ENCODE results near the gene MED7. TPM values are rescaled to one million over a fixed set of nuclear protein-coding genes. Genes with fewer than 3 reads are reported as not detected.

Gene MED7
- total and polyA plus RNA-seq, 9 donors: 9.5 to 13.4 (median 12.3) TPM

GRCh38 chr5:157143127-157143971, 684 bp upstream of the MED7 start:
- Histone ChIP-seq H3K4me3 (ENCODE audit: low read length) (peak overlapping the region; percentile 100), H3K9me3 (replicated peaks; ENCODE audit: control insufficient read depth, low read depth, low read length) (no peaks in the 10 kb centered on the region), H3K4me1 (ENCODE audit: control insufficient read depth, insufficient read depth, low read length) (peaks cover 17% of the 10 kb centered on the region), H3K27ac (ENCODE audit: low read length) (peak overlapping the region; percentile 97), H3K27me3 (ENCODE audit: control insufficient read depth, insufficient read depth, low read length) (no peaks in the 10 kb centered on the region), H3K36me3 (ENCODE audit: control insufficient read depth, insufficient read depth, low read length) (peaks cover 8% of the 10 kb centered on the region)
- 10% methylated on average over 16 of the region's 33 CpGs for WGBS (ENCODE audit: insufficient coverage)
- peak; percentile 70 for DNase-seq

- Histone ChIP-seq H3K9me3 (replicated peaks; ENCODE audit: control insufficient read depth, low read depth, low read length) (no peaks in the 10 kb centered on the region), H3K27me3 (ENCODE audit: control insufficient read depth, insufficient read depth, low read length) (no peaks in the 10 kb centered on the region), H3K4me1 (ENCODE audit: control insufficient read depth, insufficient read depth, low read length) (peaks cover 12% of the 10 kb centered on the region), H3K36me3 (ENCODE audit: control insufficient read depth, insufficient read depth, low read length) (peaks cover 15% of the 10 kb centered on the region), H3K4me3 (ENCODE audit: low read length) (no peak overlapping the region), H3K27ac (ENCODE audit: low read length) (no peak overlapping the region)
- DNase-seq: no peak
- 100% methylated on average over 1 of the region's 6 CpGs for WGBS (ENCODE audit: insufficient coverage)
Observed at GRCh38 chr5:157137691-157138090, 5.0 kb downstream of the MED7 start.

GRCh38 chr5:157132281-157132612, 10.4 kb downstream of the MED7 start:
- no peaks in the 10 kb centered on the region for H3K27me3 ChIP-seq (ENCODE audit: control insufficient read depth, insufficient read depth, low read length)
- WGBS (ENCODE audit: insufficient coverage): no CpG with 5 or more reads among the region's 1 CpG
- no peaks in the 10 kb centered on the region for H3K4me1 ChIP-seq (ENCODE audit: control insufficient read depth, insufficient read depth, low read length)
- no peaks in the 10 kb centered on the region for H3K9me3 ChIP-seq (replicated peaks; ENCODE audit: control insufficient read depth, low read depth, low read length)
- no peak overlapping the region for H3K27ac ChIP-seq (ENCODE audit: low read length)
- H3K4me3 ChIP-seq (ENCODE audit: low read length): no peak overlapping the region
- DNase-seq: no peak
- peaks cover under 1% of the 10 kb centered on the region for H3K36me3 ChIP-seq (ENCODE audit: control insufficient read depth, insufficient read depth, low read length)

GRCh38 chr5:157130925-157131324, 11.7 kb downstream of the MED7 start:
- Histone ChIP-seq H3K36me3 (ENCODE audit: control insufficient read depth, insufficient read depth, low read length) (no peaks in the 10 kb centered on the region), H3K9me3 (replicated peaks; ENCODE audit: control insufficient read depth, low read depth, low read length) (no peaks in the 10 kb centered on the region), H3K27me3 (ENCODE audit: control insufficient read depth, insufficient read depth, low read length) (no peaks in the 10 kb centered on the region), H3K4me1 (ENCODE audit: control insufficient read depth, insufficient read depth, low read length) (no peaks in the 10 kb centered on the region), H3K4me3 (ENCODE audit: low read length) (no peak overlapping the region), H3K27ac (ENCODE audit: low read length) (no peak overlapping the region)
- no peak for DNase-seq
- WGBS (ENCODE audit: insufficient coverage): no CpG with 5 or more reads among the region's 7 CpGs

- Histone ChIP-seq H3K27me3 (ENCODE audit: control insufficient read depth, insufficient read depth, low read length) (no peaks in the 10 kb centered on the region), H3K4me1 (ENCODE audit: control insufficient read depth, insufficient read depth, low read length) (no peaks in the 10 kb centered on the region), H3K27ac (ENCODE audit: low read length) (no peak overlapping the region), H3K9me3 (replicated peaks; ENCODE audit: control insufficient read depth, low read depth, low read length) (peaks cover 7% of the 10 kb centered on the region), H3K36me3 (ENCODE audit: control insufficient read depth, insufficient read depth, low read length) (no peaks in the 10 kb centered on the region), H3K4me3 (ENCODE audit: low read length) (no peak overlapping the region)
- DNase-seq: no peak
Observed at GRCh38 chr5:157121709-157122108, 21.0 kb downstream of the MED7 start.

- 33% methylated on average over 1 of the region's 1 CpG for WGBS (ENCODE audit: insufficient coverage)
- no peak overlapping the region for H3K27ac ChIP-seq (ENCODE audit: low read length)
- H3K9me3 ChIP-seq (replicated peaks; ENCODE audit: control insufficient read depth, low read depth, low read length): peaks cover 7% of the 10 kb centered on the region
- no peaks in the 10 kb centered on the region for H3K27me3 ChIP-seq (ENCODE audit: control insufficient read depth, insufficient read depth, low read length)
- H3K4me3 ChIP-seq (ENCODE audit: low read length): no peak overlapping the region
- H3K36me3 ChIP-seq (ENCODE audit: control insufficient read depth, insufficient read depth, low read length): no peaks in the 10 kb centered on the region
- DNase-seq: no peak
- no peaks in the 10 kb centered on the region for H3K4me1 ChIP-seq (ENCODE audit: control insufficient read depth, insufficient read depth, low read length)
Observed at GRCh38 chr5:157120102-157120501, 22.6 kb downstream of the MED7 start.

- Histone ChIP-seq H3K27ac (ENCODE audit: low read length) (no peak overlapping the region), H3K27me3 (ENCODE audit: control insufficient read depth, insufficient read depth, low read length) (no peaks in the 10 kb centered on the region), H3K4me1 (ENCODE audit: control insufficient read depth, insufficient read depth, low read length) (no peaks in the 10 kb centered on the region), H3K36me3 (ENCODE audit: control insufficient read depth, insufficient read depth, low read length) (no peaks in the 10 kb centered on the region), H3K9me3 (replicated peaks; ENCODE audit: control insufficient read depth, low read depth, low read length) (peaks cover 6% of the 10 kb centered on the region), H3K4me3 (ENCODE audit: low read length) (no peak overlapping the region)
- no peak for DNase-seq
- 100% methylated on average over 1 of the region's 6 CpGs for WGBS (ENCODE audit: insufficient coverage)
Observed at GRCh38 chr5:157116483-157116954, 26.1 kb downstream of the MED7 start.

GRCh38 chr5:157115502-157115901, 27.2 kb downstream of the MED7 start:
- Histone ChIP-seq H3K27me3 (ENCODE audit: control insufficient read depth, insufficient read depth, low read length) (no peaks in the 10 kb centered on the region), H3K4me3 (ENCODE audit: low read length) (no peak overlapping the region), H3K27ac (ENCODE audit: low read length) (no peak overlapping the region), H3K4me1 (ENCODE audit: control insufficient read depth, insufficient read depth, low read length) (no peaks in the 10 kb centered on the region), H3K9me3 (replicated peaks; ENCODE audit: control insufficient read depth, low read depth, low read length) (no peaks in the 10 kb centered on the region), H3K36me3 (ENCODE audit: control insufficient read depth, insufficient read depth, low read length) (no peaks in the 10 kb centered on the region)
- whole genome bisulfite sequencing (ENCODE audit: insufficient coverage): no CpG with 5 or more reads among the region's 1 CpG
- peak; percentile 9 for DNase-seq

- Histone ChIP-seq H3K4me1 (ENCODE audit: control insufficient read depth, insufficient read depth, low read length) (no peaks in the 10 kb centered on the region), H3K4me3 (ENCODE audit: low read length) (no peak overlapping the region), H3K36me3 (ENCODE audit: control insufficient read depth, insufficient read depth, low read length) (no peaks in the 10 kb centered on the region), H3K27ac (ENCODE audit: low read length) (no peak overlapping the region), H3K9me3 (replicated peaks; ENCODE audit: control insufficient read depth, low read depth, low read length) (no peaks in the 10 kb centered on the region), H3K27me3 (ENCODE audit: control insufficient read depth, insufficient read depth, low read length) (no peaks in the 10 kb centered on the region)
- no peak for DNase-seq
Observed at GRCh38 chr5:157115012-157115411, 27.7 kb downstream of the MED7 start.

- no peak overlapping the region for H3K4me3 ChIP-seq (ENCODE audit: low read length)
- no peaks in the 10 kb centered on the region for H3K27me3 ChIP-seq (ENCODE audit: control insufficient read depth, insufficient read depth, low read length)
- H3K9me3 ChIP-seq (replicated peaks; ENCODE audit: control insufficient read depth, low read depth, low read length): no peaks in the 10 kb centered on the region
- no peak overlapping the region for H3K27ac ChIP-seq (ENCODE audit: low read length)
- no CpG with 5 or more reads among the region's 5 CpGs for WGBS (ENCODE audit: insufficient coverage)
- no peaks in the 10 kb centered on the region for H3K4me1 ChIP-seq (ENCODE audit: control insufficient read depth, insufficient read depth, low read length)
- peak; percentile 89 for DNase-seq
- no peaks in the 10 kb centered on the region for H3K36me3 ChIP-seq (ENCODE audit: control insufficient read depth, insufficient read depth, low read length)
Observed at GRCh38 chr5:157113002-157113401, 29.7 kb downstream of the MED7 start.

- Histone ChIP-seq H3K4me3 (ENCODE audit: low read length) (no peak overlapping the region), H3K36me3 (ENCODE audit: control insufficient read depth, insufficient read depth, low read length) (no peaks in the 10 kb centered on the region), H3K27me3 (ENCODE audit: control insufficient read depth, insufficient read depth, low read length) (no peaks in the 10 kb centered on the region), H3K9me3 (replicated peaks; ENCODE audit: control insufficient read depth, low read depth, low read length) (no peaks in the 10 kb centered on the region), H3K27ac (ENCODE audit: low read length) (peak overlapping the region; percentile 51), H3K4me1 (ENCODE audit: control insufficient read depth, insufficient read depth, low read length) (no peaks in the 10 kb centered on the region)
- no CpG with 5 or more reads among the region's 1 CpG for WGBS (ENCODE audit: insufficient coverage)
- peak; percentile 30 for DNase-seq
Observed at GRCh38 chr5:157109744-157110143, 32.9 kb downstream of the MED7 start.
